ENCODE data around the gene PIGBOS1. TPM values are rescaled to one million over a fixed set of nuclear protein-coding genes. Genes with fewer than 3 reads are reported as not detected.

PIGBOS1 gene
- total RNA-seq, 1 donor from 2014 or later = 6.4 TPM

Other genes with a start within 250 kb of the PIGBOS1 start
- gene RSL24D1, start 122.2 kb downstream of the PIGBOS1 start, total RNA-seq = 175 TPM
- 7.6 TPM for gene RAB27A, start 29.3 kb downstream of the PIGBOS1 start, total RNA-seq
- 6.9 TPM for gene PIGB, start 99 bp upstream of the PIGBOS1 start, total RNA-seq
- 40.2 TPM for gene CCPG1, start 89.2 kb upstream of the PIGBOS1 start, total RNA-seq
- 5.0 TPM for gene PIERCE2, start 89.4 kb upstream of the PIGBOS1 start, total RNA-seq
- gene DNAAF4, start 189.1 kb upstream of the PIGBOS1 start, total RNA-seq = 8.7 TPM

All from occipital lobe (tissue), 1 donor.